NCI-H128 (cell line): Measurements from ENCODE around the gene ETFA.

ENCODE experiments used
- DNase-seq: peaks from one replicate; lab custom pipeline; 2025; ENCODE audit not compliant: unreplicated experiment; lab: John Stamatoyannopoulos, UW

Gene ETFA

GRCh38 chr15:76340803-76341365 lies 29.6 kb upstream of the ETFA start:
- DNase-seq = peak; percentile 3

DNA sequence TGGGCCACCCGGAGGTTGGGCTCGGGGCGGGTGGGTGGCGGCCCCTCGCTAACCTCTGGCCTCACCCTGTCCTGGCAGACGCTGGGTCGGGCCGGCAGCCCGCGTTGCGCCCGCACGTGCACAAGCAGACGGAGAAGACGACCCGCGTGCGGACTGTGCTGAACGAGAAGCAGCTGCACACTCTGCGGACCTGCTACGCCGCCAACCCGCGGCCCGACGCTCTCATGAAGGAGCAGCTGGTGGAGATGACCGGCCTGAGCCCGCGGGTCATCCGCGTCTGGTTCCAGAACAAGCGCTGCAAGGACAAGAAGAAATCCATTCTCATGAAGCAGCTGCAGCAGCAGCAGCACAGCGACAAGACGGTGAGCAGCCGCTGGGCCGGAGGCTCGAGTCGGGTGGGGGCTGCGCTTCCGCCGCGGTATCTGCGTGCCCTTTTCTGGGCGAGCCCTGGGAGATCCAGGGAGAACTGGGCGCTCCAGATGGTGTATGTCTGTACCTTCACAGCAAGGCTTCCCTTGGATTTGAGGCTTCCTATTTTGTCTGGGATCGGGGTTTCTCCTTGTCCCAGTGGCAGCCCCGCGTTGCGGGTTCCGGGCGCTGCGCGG lies 29.0 kb upstream of the ETFA start:
- no peak for DNase-seq

- DNase-seq = no peak
These were observed 28.3 kb upstream of the ETFA start for GRCh38 chr15:76339305-76340197.

DNA sequence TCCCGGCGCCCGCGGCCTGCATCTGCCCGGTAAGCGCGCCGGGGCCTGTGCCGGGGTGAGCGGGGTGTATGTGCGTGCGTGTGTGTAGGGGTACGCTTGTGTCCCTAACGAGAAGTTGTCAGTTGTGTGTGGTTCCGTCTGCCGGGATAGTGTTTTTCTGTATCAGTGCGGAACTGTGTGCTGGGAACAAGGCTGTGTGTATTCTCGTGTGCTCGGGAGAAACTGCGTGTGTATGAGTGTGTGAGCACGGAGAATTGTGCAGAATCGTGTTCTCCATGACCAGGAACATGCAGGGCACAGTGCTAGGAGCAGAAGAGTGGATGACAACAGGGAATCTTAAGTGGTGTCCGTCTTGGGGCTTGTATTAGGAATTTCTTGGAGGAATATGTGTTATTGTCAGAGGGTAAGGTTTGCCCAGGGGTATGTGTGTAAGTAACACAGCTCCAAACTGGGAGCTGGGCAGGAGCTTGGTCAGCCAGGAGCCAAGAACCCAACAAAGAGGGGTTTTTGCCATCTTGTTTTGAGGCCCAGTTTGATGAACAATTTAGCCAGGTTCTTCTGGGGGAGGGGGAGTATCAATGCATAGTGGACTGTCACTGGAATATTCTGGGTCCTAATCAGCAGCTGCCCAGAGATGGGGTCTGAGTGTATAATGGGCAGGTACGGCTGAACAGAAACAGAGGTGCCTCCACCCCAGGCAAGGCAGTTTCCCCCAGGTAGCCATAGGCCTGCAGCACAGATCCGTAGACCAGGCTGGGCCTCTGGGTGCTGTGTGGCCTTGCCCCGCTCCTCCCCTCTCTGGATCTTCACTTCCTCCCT lies 27.4 kb upstream of the ETFA start:
- no peak for DNase-seq

- DNase-seq = no peak
These were observed 26.6 kb upstream of the ETFA start for GRCh38 chr15:76337696-76338485.

DNA sequence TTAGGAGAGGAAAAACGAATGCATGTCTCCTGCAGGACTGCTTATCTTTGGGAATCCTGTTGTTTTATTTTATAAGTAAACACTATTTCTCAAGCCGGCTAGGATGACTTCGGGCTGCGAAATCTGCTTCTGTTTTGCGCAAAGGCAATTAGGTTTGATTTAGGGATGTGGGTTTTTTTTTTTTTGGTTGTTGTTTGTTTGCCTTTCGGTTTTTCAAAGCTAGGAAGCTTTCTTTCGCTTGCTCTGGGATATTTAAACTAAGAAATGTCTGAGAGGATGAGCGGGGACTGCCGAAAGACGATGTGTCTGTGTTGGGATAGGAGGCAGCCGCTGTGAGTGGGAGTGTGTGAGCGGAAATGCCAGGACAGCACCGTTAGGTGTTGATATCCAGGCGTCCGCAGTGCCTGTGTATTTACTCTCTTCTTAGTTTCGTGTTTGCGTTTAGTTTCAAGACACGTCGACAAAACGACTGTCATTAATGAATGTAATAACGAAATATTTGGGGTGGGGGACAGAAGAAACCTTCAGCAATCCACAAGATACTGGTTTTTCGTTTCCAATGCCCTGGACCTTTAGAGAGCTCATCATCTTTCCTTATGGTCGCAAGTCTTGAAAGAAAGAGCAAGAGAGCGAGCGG lies 25.9 kb upstream of the ETFA start:
- no peak for DNase-seq

DNA sequence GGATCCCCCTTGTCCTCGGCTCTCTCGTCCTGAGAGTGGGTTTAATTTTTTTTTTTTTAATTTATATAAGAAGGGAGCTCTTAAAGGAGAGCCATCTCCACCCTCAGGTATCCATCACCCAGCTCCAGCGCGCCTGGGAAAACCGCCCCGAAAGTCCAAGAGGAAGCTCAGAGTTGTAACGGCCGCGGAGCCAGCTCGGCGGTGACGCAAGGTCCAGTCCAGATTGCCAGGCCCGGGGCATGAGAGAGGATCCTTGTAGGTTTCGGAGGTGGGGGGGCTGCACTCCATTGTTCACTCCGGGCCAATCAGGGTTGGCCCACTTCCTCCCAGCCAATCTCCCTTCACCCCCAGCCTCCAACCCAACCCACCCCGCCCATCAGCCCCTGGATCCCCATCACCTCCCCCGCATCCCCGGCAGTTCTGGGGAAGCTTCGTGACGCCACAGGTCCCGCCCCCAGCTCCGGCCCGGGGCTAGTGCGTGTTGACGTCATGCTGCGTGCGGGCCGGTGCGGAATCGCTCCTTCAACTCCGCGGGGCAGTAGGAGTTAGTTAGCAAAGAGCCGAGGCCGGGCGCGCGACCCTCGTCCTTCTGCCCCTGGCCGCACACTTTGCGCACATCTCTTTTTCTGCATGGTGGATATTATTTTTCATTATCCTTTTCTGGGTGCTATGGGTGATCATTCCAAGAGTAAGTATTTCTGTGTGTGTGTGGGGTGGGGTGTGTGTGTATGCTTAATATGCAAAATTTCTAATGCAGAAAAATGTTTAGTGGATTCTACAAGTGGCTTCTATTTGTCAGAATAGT lies 25.2 kb upstream of the ETFA start, which contains the start of gene ISL2:
Gene ISL2 (plus strand): TSS at position 520 of the 805 bp plus-strand sequence. CDS start 111 bp downstream, at position 631.
- DNase-seq = no peak

DNA sequence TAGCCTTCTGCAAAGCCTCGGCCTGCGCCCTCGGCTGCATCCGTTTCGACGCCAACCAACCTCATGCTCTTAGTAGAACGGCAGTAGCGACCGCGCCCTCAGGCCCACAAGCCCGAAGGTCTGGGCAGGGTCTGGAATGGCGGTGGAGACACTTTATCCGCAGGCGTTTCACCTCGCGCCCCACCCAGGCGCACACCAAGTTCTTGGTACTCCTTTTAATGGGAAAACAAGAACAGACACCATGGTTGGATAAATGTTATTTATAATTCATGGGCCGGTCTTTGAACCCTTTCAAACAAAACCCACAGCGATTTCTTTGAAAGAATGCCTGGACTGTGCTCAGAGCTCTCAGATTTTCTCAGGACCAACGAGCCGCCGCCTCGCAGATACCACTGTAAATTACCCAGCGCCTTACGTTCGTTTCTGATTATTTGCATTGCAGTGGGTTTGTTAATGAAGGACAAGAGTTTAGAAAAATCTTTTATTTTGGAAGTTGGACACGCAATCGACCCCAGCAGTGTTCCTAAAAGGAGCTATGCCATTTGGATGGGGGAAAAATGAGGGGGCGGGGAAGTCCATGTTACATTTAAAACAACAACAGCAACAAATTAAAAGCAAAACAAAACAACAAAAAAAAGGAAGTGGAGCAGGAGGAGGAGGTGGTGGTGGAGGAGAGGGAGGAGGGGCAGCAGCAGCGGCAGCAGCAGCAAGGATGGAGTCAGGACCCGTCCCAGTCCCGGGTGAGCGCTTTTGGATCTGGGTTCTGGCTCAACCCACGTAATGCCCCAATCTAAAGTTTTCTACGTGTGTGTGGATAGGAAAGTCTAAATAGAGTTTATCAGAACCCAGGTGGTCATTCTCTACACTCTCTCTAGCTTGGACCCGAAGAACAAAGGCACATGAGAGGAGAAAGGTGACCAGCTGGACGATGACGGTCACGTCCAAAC lies 24.3 kb upstream of the ETFA start:
- no peak for DNase-seq

DNA sequence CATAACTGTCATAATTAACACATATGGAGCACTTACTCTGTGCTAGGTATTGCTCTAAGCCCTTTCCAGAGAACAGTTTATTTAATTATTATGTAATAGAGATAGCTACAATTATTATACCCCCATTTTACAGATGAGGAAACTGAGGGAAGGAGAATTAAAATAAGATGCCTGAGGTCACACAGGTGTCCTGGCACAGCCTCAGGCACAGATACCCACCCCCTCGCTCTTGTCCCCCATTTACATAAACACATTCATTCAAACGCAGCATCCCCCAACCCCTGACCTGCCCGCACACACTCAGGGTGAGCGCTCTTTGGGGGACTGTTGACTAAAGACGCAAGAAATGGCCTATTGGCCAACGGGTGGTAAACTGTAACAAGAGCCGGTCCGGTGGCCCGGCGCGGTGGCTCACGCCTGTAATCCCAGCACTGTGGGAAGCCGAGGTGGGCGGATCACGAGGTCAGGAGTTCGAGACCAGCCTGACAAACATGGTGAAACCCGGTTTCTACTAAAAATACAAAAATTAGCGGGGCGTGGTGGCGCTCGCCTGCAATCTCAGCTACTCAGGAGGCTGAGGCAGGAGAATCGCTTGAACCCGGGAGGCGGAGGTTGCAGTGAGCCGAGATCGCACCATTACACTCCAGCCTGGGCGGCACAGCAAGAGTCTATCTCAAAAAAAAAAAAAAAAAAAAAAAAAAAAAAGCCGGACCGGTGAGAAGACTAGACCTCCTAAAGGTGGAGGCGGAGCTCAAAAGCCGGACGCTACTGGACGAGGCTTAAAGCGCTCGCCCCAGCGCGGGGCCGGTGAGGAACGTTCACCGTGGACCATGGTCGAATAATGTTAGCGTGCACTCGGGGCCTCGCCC lies 23.4 kb upstream of the ETFA start:
- no peak for DNase-seq

GRCh38 chr15:76333720-76334437 lies 22.6 kb upstream of the ETFA start:
- no peak for DNase-seq

GRCh38 chr15:76333309-76333708 lies 22.0 kb upstream of the ETFA start:
- no peak for DNase-seq

- no peak for DNase-seq
These were observed 21.5 kb upstream of the ETFA start for GRCh38 chr15:76332796-76333195.

DNA sequence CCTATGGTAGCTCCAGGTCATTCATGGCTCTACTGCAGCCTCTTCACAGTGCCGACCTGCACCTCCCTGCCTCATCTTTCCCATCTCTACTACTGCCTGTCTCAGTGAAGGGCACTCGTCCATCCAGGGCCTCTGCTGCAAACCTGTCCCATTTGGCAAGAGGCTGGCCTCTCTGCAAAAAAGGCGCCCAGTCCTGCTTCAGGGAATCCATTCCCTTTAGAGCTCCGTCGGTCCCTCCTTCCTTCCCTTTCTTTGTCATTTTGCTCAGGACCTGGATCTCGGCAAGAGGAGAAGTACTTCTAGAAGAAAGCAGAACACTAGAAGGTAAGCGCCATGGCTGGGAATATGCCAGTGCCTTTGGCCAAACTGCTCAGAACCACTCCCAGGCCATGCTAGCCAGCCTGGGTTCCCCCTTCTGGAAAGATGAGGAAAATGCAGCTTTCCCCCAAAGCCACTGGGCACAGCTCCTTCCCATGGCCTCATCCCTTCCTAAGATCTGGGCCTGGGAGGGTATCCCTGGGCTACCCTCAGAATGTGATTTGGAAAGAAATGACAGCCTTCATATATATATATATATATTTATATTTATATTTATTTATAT lies 18.9 kb upstream of the ETFA start:
- DNase-seq = no peak

DNA sequence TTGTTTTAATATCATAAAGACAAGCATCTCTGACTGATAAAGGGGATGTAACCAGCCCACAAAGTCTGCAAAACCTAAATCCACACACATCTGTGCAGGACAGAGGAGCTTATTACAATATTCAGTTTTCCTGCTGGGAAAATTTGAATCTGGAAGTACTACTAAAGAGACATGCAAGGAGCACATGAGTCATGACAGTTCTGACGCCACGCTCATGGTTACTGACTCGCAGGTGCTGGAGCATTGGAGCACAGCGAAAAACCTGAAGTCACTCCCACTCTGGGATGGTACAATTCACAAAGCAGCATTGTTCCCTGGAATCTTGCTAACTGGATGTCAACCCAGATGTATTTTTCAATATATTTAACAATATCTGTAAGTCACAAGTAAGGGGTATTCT lies 17.7 kb upstream of the ETFA start:
- no peak for DNase-seq

- no peak for DNase-seq
These were observed 16.9 kb upstream of the ETFA start for GRCh38 chr15:76328106-76328696.
